Right lobe of liver (tissue), 6 donors: ENCODE results near the gene CHTF8. TPM values are rescaled to one million over a fixed set of nuclear protein-coding genes. Genes with fewer than 3 reads are reported as not detected.

Source experiments
- ATAC-seq, 4 donors: fragments of 200-7000 bp; cut with Tn5 transposase; one replicate each; pipeline ENCODE4 v1.9.1; 2020; ENCODE audit warnings: mild to moderate bottlenecking in 4 of 4, moderate library complexity in 4 of 4
- DNase-seq, 3 donors: peaks; one replicate each; pipeline ENCODE4 v3.0.0-alpha.2; 2020
- H3K27ac ChIP-seq, 3 donors: fragments of 200-600 bp; one replicate each; pipeline ENCODE4 v1.8.0; 2022
- H3K27me3 ChIP-seq, 2 donors: fragments of 200-600 bp; one replicate each; pipeline ENCODE4 v1.8.0; 2022
- H3K36me3 ChIP-seq, 4 donors: fragments of 200-600 bp; sonication (generic) in 1 of 4; one replicate each; pipeline versions ENCODE4 v1.5.1 to v1.8.0; 2017 to 2022; ENCODE audit warnings: control low read depth in 1 of 4
- H3K4me1 ChIP-seq, 4 donors: fragments of 200-600 bp; sonication (generic) in 1 of 4; one replicate each; pipeline versions ENCODE4 v1.5.1 to v1.8.0; 2017 to 2022; ENCODE audit warnings: control low read depth in 1 of 4
- H3K4me3 ChIP-seq, 3 donors: fragments of 200-600 bp; one replicate each; pipeline ENCODE4 v1.8.0; 2022
- H3K9me3 ChIP-seq, 4 donors: fragments of 200-600 bp; sonication (generic) in 1 of 4; one replicate each; pipeline versions ENCODE4 v1.5.1 to v1.8.0; 2017 to 2022; ENCODE audit warnings: control low read depth in 1 of 4
- CTCF ChIP-seq, 4 donors: fragments of 200-600 bp in 3 of 4; fragments of 450-650 bp in 1 of 4; IDR thresholded peaks; one replicate each; pipeline versions ENCODE4 v1.5.1 to v1.8.0; 2016 to 2022; ENCODE audit warnings: antibody characterized with exemption in 4 of 4, mild to moderate bottlenecking in 2 of 4
- POLR2A ChIP-seq: fragments of 450-650 bp; IDR thresholded peaks from one replicate; pipeline ENCODE4 v1.6.1; 2017; ENCODE audit warnings: antibody characterized with exemption, mild to moderate bottlenecking
- WGBS: methylation state at CpG from one replicate; pipeline ENCODE4 v1.1.6; 2018; ENCODE audit warnings: low coverage, low lambda C conversion rate; ENCODE audit not compliant: insufficient coverage; ENCODE audit errors: missing lambda C conversion rate; 5-methylcytosine and 5-hydroxymethylcytosine counted together
- intact Hi-C, 2 donors: fragments of 100-400 bp; cut with DNase I; formaldehyde crosslinking; loops; one replicate each; pipeline versions ENCODE4 v1.11.2 to v1.14.1; 2022
- total RNA-seq, 6 experiments: library from RNA; depleted of rRNA in 2 of 6; stranded (reverse); fragments of >200 nt in 2 of 6; fragmentation: NEBNext Ultra II Directional in 3 of 6; extraction: Animal tissue kit (Norgen Biotek cat#: 25700) in 3 of 6; gene quantifications; one replicate each; pipeline versions ENCODE4 v1.1.0 to v1.2.4, GENCODE V29; 2016 to 2023
- donor health status: DM: no; HTN: yes; CAD: no.
- donor health status: DM: no; HTN: no; CAD: no.
- donor health status: DM: no; HTN: no; CAD: no.
- donor health status: DM: no; HTN: yes; CAD: no.
- donor health status: DM: no; HTN: yes; CAD: no.

The CHTF8 gene
- total RNA-seq, 6 experiments from 2014 or later, result 56.6 to 78.3 (median 65.4) TPM

GRCh38 chr16:69115361-69115760, 17.0 kb downstream of the CHTF8 start:
- Histone ChIP-seq H3K9me3 (no peaks in the 10 kb centered on the region), H3K36me3 (peaks cover 0 to 4% (median 3%) of the 10 kb centered on the region in 4 donors), H3K4me3 (no peak overlapping the region), H3K27ac (no peak overlapping the region), H3K27me3 (no peaks in the 10 kb centered on the region), H3K4me1 (peaks cover 0 to 19% (median 12%) of the 10 kb centered on the region in 4 donors)
- TF ChIP-seq POLR2A (no peak), CTCF (IDR thresholded peaks at IDR 0.05) (no peak)
- ATAC-seq (no peak), DNase-seq (peak in 1 of 3 donors; percentile 4)
- no CpG with 5 or more reads among the region's 5 CpGs for whole genome bisulfite sequencing
- intact Hi-C loops, result loop anchor here in 1 of 2 donors (10.0 kb wide), 1 partner anchor 271 kb away; the partner anchor contains the start of gene TANGO6

- ATAC-seq (no peak), DNase-seq (peak in 1 of 3 donors; percentile 28)
- 88% methylated on average over 6 of the region's 6 CpGs for WGBS
- intact Hi-C loops, result loop anchor here in 1 of 2 donors (10.0 kb wide), 1 partner anchor 270 kb away; the partner anchor contains the start of gene TANGO6
- no peak overlapping the region for H3K4me3 ChIP-seq
- no peak overlapping the region for H3K27ac ChIP-seq
- H3K36me3 ChIP-seq, result peaks cover 0 to 4% (median 1%) of the 10 kb centered on the region in 4 donors
- H3K27me3 ChIP-seq, result no peaks in the 10 kb centered on the region
- H3K9me3 ChIP-seq, result no peaks in the 10 kb centered on the region
- H3K4me1 ChIP-seq, result peaks cover 0 to 19% (median 12%) of the 10 kb centered on the region in 4 donors
- no peak for TF ChIP-seq POLR2A
- TF ChIP-seq CTCF (IDR thresholded peaks at IDR 0.05), result no peak
Observed at GRCh38 chr16:69114976-69115355, 17.4 kb downstream of the CHTF8 start.

- WGBS, result 97% methylated on average over 4 of the region's 25 CpGs
- peaks cover 0 to 2% (median 0%) of the 10 kb centered on the region in 4 donors for H3K36me3 ChIP-seq
- no peaks in the 10 kb centered on the region for H3K9me3 ChIP-seq
- H3K27ac ChIP-seq, result no peak overlapping the region
- ATAC-seq (no peak), DNase-seq (peak in 1 of 3 donors; percentile 26)
- no peaks in the 10 kb centered on the region for H3K27me3 ChIP-seq
- no peak for TF ChIP-seq POLR2A
- TF ChIP-seq CTCF (IDR thresholded peaks at IDR 0.05), result no peak
- no peak overlapping the region for H3K4me3 ChIP-seq
- intact Hi-C loops, result loop anchor here in 1 of 2 donors (10.0 kb wide), 1 partner anchor 270 kb away; the partner anchor contains the start of gene TANGO6
- H3K4me1 ChIP-seq, result peaks cover 0 to 14% (median 8%) of the 10 kb centered on the region in 4 donors
Observed at GRCh38 chr16:69114346-69114975, 17.9 kb downstream of the CHTF8 start.

GRCh38 chr16:69113216-69113615, 19.2 kb downstream of the CHTF8 start:
- no peak for DNase-seq
- ATAC-seq, result no peak

More at GRCh38 chr16:69113216-69113615, 19.2 kb downstream of the CHTF8 start:
- Histone ChIP-seq H3K4me3 (no peak overlapping the region), H3K27me3 (no peaks in the 10 kb centered on the region), H3K4me1 (peaks cover 0 to 4% (median under 1%) of the 10 kb centered on the region in 4 donors), H3K27ac (no peak overlapping the region), H3K9me3 (no peaks in the 10 kb centered on the region), H3K36me3 (peaks cover 0 to 2% (median 0%) of the 10 kb centered on the region in 4 donors)
- intact Hi-C loops, result loop anchor here in 1 of 2 donors (10.0 kb wide), 1 partner anchor 268 kb away; the partner anchor contains the start of gene TANGO6
- no peak for TF ChIP-seq CTCF (IDR thresholded peaks at IDR 0.05)
- WGBS, result 96% methylated on average over 7 of the region's 7 CpGs
